Kidney (tissue), 14 donors: Measurements from ENCODE around the gene CDK7. TPM values are rescaled to one million over a fixed set of nuclear protein-coding genes. Genes with fewer than 3 reads are reported as not detected.
A peak's percentile ranks its signal among the peaks of the same experiment; 100 is the strongest.

ENCODE experiments used
- DNase-seq, 5 donors: peaks; one replicate each; pipeline ENCODE4 v3.0.0-alpha.2; 2013 to 2020
- FAIRE-seq: peaks from 2 replicates; lab custom pipeline; 2012; peaks lifted over from hg19 to GRCh38; lab: Jason Lieb, UNC
- H3K27ac ChIP-seq, 2 donors: one replicate each; pipeline ENCODE4 v1.7.0; 2013; ENCODE audit warnings: low read depth in 2 of 2, low read length in 2 of 2, inconsistent platforms in 1 of 2
- H3K27me3 ChIP-seq: one replicate; pipeline ENCODE4 v1.7.1; 2013; ENCODE audit warnings: low read length, inconsistent platforms; ENCODE audit not compliant: control insufficient read depth, insufficient read depth
- H3K36me3 ChIP-seq, 3 donors: one replicate each; pipeline versions ENCODE4 v1.7.0 to v1.7.1; 2013; ENCODE audit warnings: low read length in 3 of 3, control low read depth in 1 of 3, inconsistent platforms in 1 of 3; ENCODE audit not compliant: insufficient read depth in 3 of 3, control insufficient read depth in 2 of 3
- H3K4me1 ChIP-seq, 3 donors: one replicate each; pipeline versions ENCODE4 v1.7.0 to v1.7.1; 2013; ENCODE audit warnings: low read length in 3 of 3, inconsistent platforms in 1 of 3, low read depth in 1 of 3; ENCODE audit not compliant: control insufficient read depth in 2 of 3, insufficient read depth in 2 of 3
- H3K4me3 ChIP-seq, 3 donors: one replicate each; pipeline versions ENCODE4 v1.7.0 to v1.8.1; 2013; ENCODE audit warnings: low read length in 3 of 3, control low read depth in 1 of 3, inconsistent platforms in 1 of 3
- H3K9ac ChIP-seq, 3 donors: one replicate each; pipeline versions ENCODE4 v1.7.0 to v1.7.1; 2013; ENCODE audit warnings: low read length in 3 of 3, control low read depth in 1 of 3, inconsistent platforms in 1 of 3
- H3K9me3 ChIP-seq, 3 donors: one replicate each; pipeline versions ENCODE4 v1.7.0 to v1.7.1; 2013; ENCODE audit warnings: low read length in 3 of 3, control low read depth in 1 of 3, inconsistent platforms in 1 of 3; ENCODE audit not compliant: control insufficient read depth in 2 of 3, insufficient read depth in 1 of 3
- intact Hi-C: fragments of 100-400 bp; cut with DNase I; formaldehyde crosslinking; loops from one replicate; pipeline ENCODE4 v1.11.1; 2022
- polyA plus RNA-seq: library from polyadenylated mRNA; stranded (reverse); fragments of 350-450 nt; fragmentation: Illumina TruSeq; extraction: RNeasy Lipid Tissue Mini Kit (QIAGEN cat#74804); gene quantifications from one replicate; pipeline ENCODE4 v1.2.3, GENCODE V29; 2014; ENCODE audit warnings: low read depth, low replicate concordance; ENCODE audit not compliant: insufficient read depth
- total RNA-seq: library from RNA; stranded (reverse); fragmentation: NEBNext Ultra II Directional; extraction: Animal tissue kit (Norgen Biotek cat#: 25700); gene quantifications from one replicate; pipeline ENCODE4 v1.2.1, GENCODE V29; 2021
- TF ChIP-seq, protein P1 (sequence below): IDR thresholded peaks from 3 replicates; pipeline ENCODE4 v1.5.1; 2012; ENCODE audit warnings: mild to moderate bottlenecking, moderate library complexity, borderline replicate concordance; ENCODE audit not compliant: insufficient read depth; ENCODE audit errors: extremely low read depth
- donor health status: control.
- donor health status: control.
- donor health status: control.
- donor health status: control.
- donor health status: control.
- donor health status: DM: yes; HTN: yes; CAD: no.
- donor health status: Normal renal cell carcinoma (clear cell type).

CDK7 gene
- total and polyA plus RNA-seq, 2 donors from 2014 or later, result 22.7 to 29.4 TPM

DNA sequence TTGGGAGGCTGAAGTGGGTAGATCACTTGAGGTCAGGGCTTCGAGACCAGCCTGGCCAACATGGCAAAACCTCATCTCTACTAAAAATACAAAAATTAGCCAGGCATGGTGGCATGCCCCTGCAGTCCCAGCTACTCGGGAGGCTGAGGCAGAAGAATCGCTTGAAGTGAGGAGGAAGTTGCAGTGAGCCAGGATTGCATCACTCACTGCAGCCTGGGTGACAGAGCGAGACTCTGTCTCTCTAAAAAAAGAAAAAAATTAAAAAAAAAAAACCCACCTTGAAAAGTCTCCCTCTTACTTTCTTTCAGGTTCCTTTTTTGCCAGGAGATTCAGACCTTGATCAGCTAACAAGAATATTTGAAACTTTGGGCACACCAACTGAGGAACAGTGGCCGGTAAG is 34.2 kb downstream of the CDK7 start:
- TF ChIP-seq, protein P1, sequence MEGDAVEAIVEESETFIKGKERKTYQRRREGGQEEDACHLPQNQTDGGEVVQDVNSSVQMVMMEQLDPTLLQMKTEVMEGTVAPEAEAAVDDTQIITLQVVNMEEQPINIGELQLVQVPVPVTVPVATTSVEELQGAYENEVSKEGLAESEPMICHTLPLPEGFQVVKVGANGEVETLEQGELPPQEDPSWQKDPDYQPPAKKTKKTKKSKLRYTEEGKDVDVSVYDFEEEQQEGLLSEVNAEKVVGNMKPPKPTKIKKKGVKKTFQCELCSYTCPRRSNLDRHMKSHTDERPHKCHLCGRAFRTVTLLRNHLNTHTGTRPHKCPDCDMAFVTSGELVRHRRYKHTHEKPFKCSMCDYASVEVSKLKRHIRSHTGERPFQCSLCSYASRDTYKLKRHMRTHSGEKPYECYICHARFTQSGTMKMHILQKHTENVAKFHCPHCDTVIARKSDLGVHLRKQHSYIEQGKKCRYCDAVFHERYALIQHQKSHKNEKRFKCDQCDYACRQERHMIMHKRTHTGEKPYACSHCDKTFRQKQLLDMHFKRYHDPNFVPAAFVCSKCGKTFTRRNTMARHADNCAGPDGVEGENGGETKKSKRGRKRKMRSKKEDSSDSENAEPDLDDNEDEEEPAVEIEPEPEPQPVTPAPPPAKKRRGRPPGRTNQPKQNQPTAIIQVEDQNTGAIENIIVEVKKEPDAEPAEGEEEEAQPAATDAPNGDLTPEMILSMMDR, result no peak
- Histone ChIP-seq H3K9me3 (no peaks in the 10 kb centered on the region), H3K27ac (no peak overlapping the region), H3K9ac (no peak overlapping the region), H3K4me3 (no peak overlapping the region), H3K27me3 (no peaks in the 10 kb centered on the region), H3K36me3 (peaks cover 2 to 24% (median 6%) of the 10 kb centered on the region in 3 donors), H3K4me1 (peaks cover 0 to 3% (median 0%) of the 10 kb centered on the region in 3 donors)
- no peak for DNase-seq
- intact Hi-C loops, result no loop called here
- no peak for FAIRE-seq

DNA sequence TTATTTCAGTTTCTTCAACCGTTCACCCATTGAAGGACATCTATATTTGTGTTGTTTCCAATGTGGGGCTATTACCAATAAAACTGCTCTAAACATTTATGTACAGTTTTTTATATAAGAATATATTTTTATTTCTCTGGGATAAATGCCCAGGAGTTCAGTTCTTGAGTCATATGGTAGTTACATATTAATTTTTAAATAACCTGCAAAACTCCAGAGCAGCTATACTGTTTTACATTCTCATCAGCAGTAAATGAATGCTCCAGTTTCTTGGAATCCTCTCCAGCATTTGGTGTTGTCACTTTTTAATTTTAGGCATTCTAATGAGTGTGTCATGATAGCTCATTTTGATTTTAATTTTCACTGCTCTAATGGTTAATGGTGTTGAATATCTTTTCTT is 36.2 kb downstream of the CDK7 start:
- FAIRE-seq (no peak), DNase-seq (no peak)
- Histone ChIP-seq H3K36me3 (peaks cover 2 to 14% (median 4%) of the 10 kb centered on the region in 3 donors), H3K27ac (no peak overlapping the region), H3K4me1 (peaks cover 0 to 3% (median 0%) of the 10 kb centered on the region in 3 donors), H3K9ac (no peak overlapping the region), H3K9me3 (no peaks in the 10 kb centered on the region), H3K27me3 (no peaks in the 10 kb centered on the region), H3K4me3 (no peak overlapping the region)
- intact Hi-C loops, result no loop called here
- TF ChIP-seq, protein P1, result no peak

DNA sequence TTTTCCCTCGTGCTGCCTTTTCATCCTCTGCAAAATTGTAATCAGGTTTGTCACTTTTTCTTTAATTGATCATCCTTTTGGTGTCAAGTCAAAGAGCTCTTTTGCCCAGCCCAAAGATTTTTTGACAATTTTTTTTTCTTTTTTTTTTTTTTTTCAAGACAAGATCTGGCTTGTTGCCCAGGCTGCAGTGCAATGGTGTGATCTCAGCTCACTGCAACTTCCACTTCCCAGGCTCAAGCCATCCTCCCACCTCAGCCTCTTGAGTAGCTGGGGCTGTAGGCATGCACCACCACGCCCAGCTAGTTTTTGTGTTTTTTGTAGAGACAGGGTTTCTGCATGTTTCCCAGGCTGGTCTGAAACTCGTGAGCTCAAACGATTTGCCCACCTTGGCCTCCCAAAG is 36.7 kb downstream of the CDK7 start:
- H3K27me3 ChIP-seq, result no peaks in the 10 kb centered on the region
- FAIRE-seq, result no peak
- peaks cover 0 to 3% (median 0%) of the 10 kb centered on the region in 3 donors for H3K4me1 ChIP-seq
- H3K36me3 ChIP-seq, result peaks cover 2 to 14% (median 4%) of the 10 kb centered on the region in 3 donors
- H3K27ac ChIP-seq, result no peak overlapping the region
- intact Hi-C loops, result no loop called here
- no peaks in the 10 kb centered on the region for H3K9me3 ChIP-seq
- TF ChIP-seq, protein P1, result no peak
- peak in 1 of 5 donors; percentile 12 for DNase-seq
- no peak overlapping the region for H3K4me3 ChIP-seq
- H3K9ac ChIP-seq, result no peak overlapping the region

DNA sequence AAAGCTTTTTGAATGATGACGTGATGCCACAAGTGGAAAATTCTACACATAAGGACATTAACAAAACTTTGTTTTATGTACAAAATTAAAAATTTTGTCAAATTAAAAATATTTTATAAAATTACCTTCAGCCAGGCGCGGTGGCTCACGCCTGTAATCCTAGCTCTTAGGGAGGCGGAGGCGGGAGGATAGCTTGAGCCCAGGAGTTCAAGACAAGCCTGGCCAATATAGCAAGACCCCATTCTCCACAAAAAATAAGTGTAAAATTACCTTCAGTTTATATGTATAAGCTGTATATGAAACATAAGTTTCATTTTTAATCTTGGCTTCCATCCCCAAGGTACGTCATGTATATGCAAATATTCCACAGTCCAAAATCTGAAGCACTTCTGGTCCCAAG is 40.9 kb downstream of the CDK7 start:
- peaks cover 0 to 11% (median 4%) of the 10 kb centered on the region in 3 donors for H3K36me3 ChIP-seq

More for the DNA sequence above, 40.9 kb downstream of the CDK7 start:
- intact Hi-C loops, result no loop called here
- FAIRE-seq (no peak), DNase-seq (no peak)
- H3K27ac ChIP-seq, result no peak overlapping the region
- no peak overlapping the region for H3K4me3 ChIP-seq
- H3K9me3 ChIP-seq, result no peaks in the 10 kb centered on the region
- no peaks in the 10 kb centered on the region for H3K27me3 ChIP-seq
- TF ChIP-seq, protein P1, result no peak
- H3K4me1 ChIP-seq, result no peaks in the 10 kb centered on the region
- no peak overlapping the region for H3K9ac ChIP-seq
